GM10248 (cell line): ENCODE data around the gene WNT4.

Experiments
- CTCF ChIA-PET: fragments of 300-600 bp; sonication (Branson Sonifier 250); formaldehyde crosslinking; extraction: SDS; loops from one replicate; lab custom pipeline; 2021; ENCODE audit warnings: antibody characterized with exemption; lab: Yijun Ruan, JAX
- POLR2A ChIA-PET: fragments of 350-650 bp; sonication (Branson Sonifier 250); formaldehyde crosslinking; extraction: SDS; loops from one replicate; lab custom pipeline; 2020; ENCODE audit warnings: antibody characterized with exemption; lab: Yijun Ruan, JAX
- DNase-seq: peaks from one replicate; pipeline ENCODE4 v3.0.0; 2012; ENCODE audit errors: extremely low spot score
- TF ChIP-seq, protein P1 (sequence below): IDR thresholded peaks from 2 replicates; pipeline ENCODE4 v1.5.1; 2012; ENCODE audit warnings: mild to moderate bottlenecking, low read depth; ENCODE audit errors: extremely low read depth, missing control alignments, control extremely low read depth

The WNT4 gene

DNA sequence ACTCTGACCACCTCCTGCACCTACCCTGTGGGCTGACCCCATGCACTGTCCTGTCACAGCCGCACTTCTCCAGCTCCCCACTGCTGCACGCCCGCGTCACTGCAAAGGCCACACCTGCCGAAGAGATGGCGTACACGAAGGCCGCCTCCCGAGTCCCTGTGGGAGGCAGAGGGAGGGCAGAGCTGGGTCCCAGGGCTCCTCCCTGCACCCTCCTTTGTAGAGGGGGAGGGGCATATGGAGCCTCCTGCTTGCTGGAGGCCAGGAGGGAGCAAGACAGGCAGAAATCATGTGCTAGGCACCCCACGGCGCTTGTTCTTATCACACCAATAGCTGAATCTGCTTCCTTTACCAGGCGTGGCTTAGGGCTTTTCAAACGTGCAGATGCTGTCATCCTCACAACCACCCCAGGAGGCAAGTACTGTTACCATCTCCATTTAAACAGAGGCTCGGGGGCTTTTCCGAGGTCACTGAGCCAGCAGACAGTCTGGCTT is 21.4 kb downstream of the WNT4 start:
- no peak for DNase-seq
- TF ChIP-seq, protein P1, sequence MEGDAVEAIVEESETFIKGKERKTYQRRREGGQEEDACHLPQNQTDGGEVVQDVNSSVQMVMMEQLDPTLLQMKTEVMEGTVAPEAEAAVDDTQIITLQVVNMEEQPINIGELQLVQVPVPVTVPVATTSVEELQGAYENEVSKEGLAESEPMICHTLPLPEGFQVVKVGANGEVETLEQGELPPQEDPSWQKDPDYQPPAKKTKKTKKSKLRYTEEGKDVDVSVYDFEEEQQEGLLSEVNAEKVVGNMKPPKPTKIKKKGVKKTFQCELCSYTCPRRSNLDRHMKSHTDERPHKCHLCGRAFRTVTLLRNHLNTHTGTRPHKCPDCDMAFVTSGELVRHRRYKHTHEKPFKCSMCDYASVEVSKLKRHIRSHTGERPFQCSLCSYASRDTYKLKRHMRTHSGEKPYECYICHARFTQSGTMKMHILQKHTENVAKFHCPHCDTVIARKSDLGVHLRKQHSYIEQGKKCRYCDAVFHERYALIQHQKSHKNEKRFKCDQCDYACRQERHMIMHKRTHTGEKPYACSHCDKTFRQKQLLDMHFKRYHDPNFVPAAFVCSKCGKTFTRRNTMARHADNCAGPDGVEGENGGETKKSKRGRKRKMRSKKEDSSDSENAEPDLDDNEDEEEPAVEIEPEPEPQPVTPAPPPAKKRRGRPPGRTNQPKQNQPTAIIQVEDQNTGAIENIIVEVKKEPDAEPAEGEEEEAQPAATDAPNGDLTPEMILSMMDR = no peak
- ChIA-PET CTCF (interaction anchor here (1.0 to 2.6 kb wide), 4 partner anchors 9 to 295 kb away, joined by 3 to 11 read pairs (median 4); no protein-coding TSS in a partner anchor), POLR2A (no interaction called here)

DNA sequence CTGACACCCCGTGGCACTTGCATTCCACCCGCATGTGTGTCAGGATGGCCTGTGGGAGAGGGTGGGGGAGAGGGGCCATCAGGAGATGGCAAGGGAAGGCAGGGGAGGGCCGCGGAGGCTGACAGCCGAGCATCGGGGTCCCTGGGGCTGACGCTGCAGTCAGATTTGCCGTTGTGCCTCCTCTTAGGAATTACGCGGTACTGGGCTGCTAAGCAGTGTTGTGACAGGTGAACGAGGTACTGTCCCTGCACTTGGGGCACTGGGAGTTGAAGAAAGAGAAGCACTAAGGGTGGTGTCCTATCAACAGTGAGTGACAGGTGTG is 22.5 kb downstream of the WNT4 start:
- no peak for DNase-seq
- CTCF ChIA-PET = no interaction called here
- TF ChIP-seq, protein P1 = no peak
- POLR2A ChIA-PET = no interaction called here

DNA sequence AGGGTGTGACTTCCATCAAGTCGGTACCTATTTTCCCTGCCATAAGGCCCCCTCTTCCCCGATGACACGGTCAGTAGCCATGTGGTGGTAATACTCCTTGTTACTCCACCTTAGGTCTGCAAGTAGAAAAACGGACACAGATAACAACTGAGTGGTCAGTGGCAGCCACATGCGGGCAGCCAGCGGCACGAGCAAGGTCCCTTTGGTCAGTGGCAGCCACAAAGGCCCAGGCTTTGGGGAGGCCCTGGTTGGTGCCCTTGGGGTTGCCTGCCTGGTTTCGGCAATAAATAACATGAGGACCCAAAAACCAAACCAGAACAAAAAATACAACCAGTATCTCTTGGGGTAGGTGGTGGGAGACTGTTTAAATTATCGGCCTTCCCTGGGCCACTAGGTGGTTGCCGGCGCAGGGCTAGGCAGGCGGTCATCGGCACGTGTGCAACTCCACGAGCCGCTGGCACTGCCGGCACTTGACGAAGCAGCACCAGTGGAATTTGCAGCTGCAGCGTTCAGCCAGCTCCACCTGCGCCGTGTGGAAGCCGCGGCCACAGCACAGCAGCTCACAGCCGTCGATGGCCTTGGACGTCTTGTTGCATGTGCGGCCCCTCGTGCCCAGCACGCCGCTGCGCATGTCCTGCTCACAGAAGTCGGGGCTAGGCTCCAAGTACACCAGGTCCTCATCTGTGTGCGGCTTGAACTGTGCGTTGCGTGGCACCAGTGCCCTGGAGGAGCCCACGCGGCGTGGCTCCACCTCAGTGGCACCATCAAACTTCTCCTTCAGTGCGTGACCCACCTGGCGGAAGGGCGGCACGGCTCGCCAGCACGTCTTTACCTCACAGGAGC is 23.1 kb downstream of the WNT4 start:
- no peak for DNase-seq
- POLR2A ChIA-PET = no interaction called here
- CTCF ChIA-PET = no interaction called here
- TF ChIP-seq, protein P1 = no peak

DNA sequence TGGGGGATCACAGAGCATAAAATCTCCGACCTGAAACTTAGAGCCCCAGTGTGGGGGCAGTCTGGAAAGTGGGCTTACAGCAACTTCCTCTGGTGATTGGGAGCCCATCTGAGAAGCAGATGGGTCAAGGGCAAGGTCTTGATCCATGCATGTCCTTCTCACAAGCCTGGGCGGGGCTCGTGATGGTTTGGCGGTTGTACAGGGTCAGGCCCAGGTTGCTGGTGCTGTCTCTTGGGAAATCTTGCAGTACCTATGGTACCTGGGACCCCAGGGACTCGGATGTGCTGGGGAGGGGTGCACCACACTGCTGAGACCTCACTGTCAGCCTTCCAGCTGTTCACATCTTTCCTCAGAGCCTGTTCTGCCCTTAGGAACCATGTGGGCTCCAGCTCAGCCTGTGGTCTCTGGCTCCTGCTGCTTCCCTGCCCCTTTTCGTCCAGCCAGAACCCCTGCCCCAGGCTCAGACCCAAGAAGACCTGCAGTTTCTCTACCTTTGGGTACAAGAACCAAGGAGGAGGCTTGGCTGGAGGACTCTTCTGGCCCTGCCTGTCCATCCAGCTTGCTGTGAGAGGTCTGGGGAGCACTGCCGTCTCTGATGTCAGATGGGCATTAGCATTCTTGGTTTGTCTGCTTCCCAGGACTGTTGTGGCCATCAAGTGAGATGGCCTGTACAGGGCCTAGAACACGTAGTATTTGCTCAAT is 24.5 kb downstream of the WNT4 start:
- TF ChIP-seq, protein P1 = no peak
- POLR2A ChIA-PET = no interaction called here
- CTCF ChIA-PET = interaction anchor here (1.2 to 2.2 kb wide), 4 partner anchors 13 to 298 kb away, joined by 3 to 16 read pairs (median 5); no protein-coding TSS in a partner anchor
- no peak for DNase-seq

DNA sequence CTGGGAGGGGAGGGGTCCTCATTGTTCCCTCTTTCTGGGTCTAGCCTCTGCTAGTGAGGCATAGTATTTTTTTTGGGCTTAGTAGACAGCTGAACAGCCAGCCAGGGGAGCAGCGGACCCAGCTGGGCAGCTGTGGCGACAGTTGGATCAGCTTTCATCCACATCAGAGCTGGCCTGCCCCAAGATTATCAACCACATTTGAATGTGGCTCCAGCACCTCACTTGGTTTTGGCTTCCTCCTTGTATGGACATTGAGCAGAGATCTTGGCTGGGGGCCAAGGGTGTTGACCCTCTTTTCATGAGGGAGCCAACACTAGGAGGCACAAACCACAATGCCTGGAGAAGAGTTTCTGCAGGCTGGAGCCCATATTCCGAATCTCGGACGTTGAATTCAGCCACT is 25.0 kb downstream of the WNT4 start:
- DNase-seq = no peak
- TF ChIP-seq, protein P1 = no peak
- POLR2A ChIA-PET = no interaction called here
- CTCF ChIA-PET = interaction anchor here (0.8 to 2.2 kb wide), 6 partner anchors 10 to 298 kb away, joined by 3 to 16 read pairs (median 4); no protein-coding TSS in a partner anchor

DNA sequence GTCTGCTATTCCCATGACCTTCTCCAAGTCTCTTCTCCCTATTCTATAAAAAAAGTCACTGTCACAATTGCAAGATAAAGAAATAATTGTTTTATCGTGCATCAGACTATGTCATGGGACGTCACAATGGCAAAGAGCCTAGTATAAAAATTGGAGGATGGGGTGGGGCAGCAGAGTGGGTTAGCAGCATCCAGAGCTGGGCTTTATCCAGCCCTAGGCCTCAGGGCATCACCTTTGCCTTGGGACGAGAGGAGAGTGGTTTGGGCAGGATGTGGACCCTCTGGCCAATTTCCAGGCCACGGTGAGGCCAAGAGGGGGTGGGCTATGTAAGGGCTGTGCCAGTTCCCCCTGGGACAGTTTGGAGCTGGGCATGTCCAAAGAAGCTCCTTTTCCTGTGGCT is 25.7 kb downstream of the WNT4 start:
- no peak for DNase-seq
- ChIA-PET CTCF (interaction anchor here (0.8 to 2.2 kb wide), 5 partner anchors 10 to 299 kb away, joined by 3 to 16 read pairs (median 3); no protein-coding TSS in a partner anchor), POLR2A (no interaction called here)
- TF ChIP-seq, protein P1 = no peak
